Endodermal cell (in vitro differentiated cells): Measurements from ENCODE around the gene CDK7. TPM values are rescaled to one million over a fixed set of nuclear protein-coding genes. Genes with fewer than 3 reads are reported as not detected.

Experiments used
- DNase-seq: peaks from one replicate; pipeline ENCODE4 v3.0.0-alpha.2; 2017
- H3K27ac ChIP-seq: 2 replicates; pipeline ENCODE4 v1.5.1; 2013; ENCODE audit warnings: mild to moderate bottlenecking, low read depth, low read length, moderate library complexity
- H3K27me3 ChIP-seq: 2 replicates; pipeline ENCODE4 v1.6.1; 2013; ENCODE audit warnings: mild to moderate bottlenecking, low read length, moderate library complexity; ENCODE audit not compliant: insufficient read depth, control insufficient read depth, poor library complexity, severe bottlenecking
- H3K36me3 ChIP-seq: 2 replicates; pipeline ENCODE4 v1.7.0; 2013; ENCODE audit warnings: mild to moderate bottlenecking, low read length, moderate library complexity; ENCODE audit not compliant: control insufficient read depth, insufficient read depth
- H3K4me1 ChIP-seq: one replicate; pipeline ENCODE4 v1.7.0; 2013; ENCODE audit warnings: low read length; ENCODE audit not compliant: control insufficient read depth, insufficient read depth
- H3K4me3 ChIP-seq: 2 replicates; pipeline ENCODE4 v1.5.1; 2013; ENCODE audit warnings: mild to moderate bottlenecking, low read length, moderate library complexity
- H3K9ac ChIP-seq: 2 replicates; pipeline ENCODE4 v1.6.1; 2013; ENCODE audit warnings: mild to moderate bottlenecking, low read length, moderate library complexity; ENCODE audit not compliant: poor library complexity, severe bottlenecking; ENCODE audit errors: extremely low read depth
- H3K9me3 ChIP-seq: 2 replicates; pipeline ENCODE4 v1.6.1; 2013; ENCODE audit warnings: mild to moderate bottlenecking, low read length, moderate library complexity; ENCODE audit not compliant: control insufficient read depth
- H3K27ac Mint-ChIP-seq: 2 replicates; pipeline ENCODE4 v1.8.0; 2020; ENCODE audit warnings: mixed read lengths
- H3K27me3 Mint-ChIP-seq: 2 replicates; pipeline ENCODE4 v1.8.0; 2021; ENCODE audit warnings: mild to moderate bottlenecking, mixed read lengths; ENCODE audit not compliant: insufficient read depth
- H3K36me3 Mint-ChIP-seq: 2 replicates; pipeline ENCODE4 v1.8.0; 2020; ENCODE audit warnings: low read depth, mixed read lengths
- H3K4me1 Mint-ChIP-seq: 2 replicates; pipeline ENCODE4 v1.8.0; 2020; ENCODE audit warnings: mixed read lengths
- H3K4me3 Mint-ChIP-seq: 2 replicates; pipeline ENCODE4 v1.8.0; 2020; ENCODE audit warnings: mild to moderate bottlenecking, moderate library complexity, mixed read lengths
- H3K9me3 Mint-ChIP-seq: 2 replicates; pipeline ENCODE4 v1.8.0; 2020; ENCODE audit warnings: mild to moderate bottlenecking, mixed read lengths
- WGBS, 2 experiments: methylation state at CpG; one replicate each; pipeline versions ENCODE4 v1.1.5 to v1.1.7; 2013; ENCODE audit warnings: missing lambda C conversion rate in 2 of 2, mixed read lengths in 1 of 2; ENCODE audit not compliant: insufficient coverage in 1 of 2, insufficient read length in 1 of 2; 5-methylcytosine and 5-hydroxymethylcytosine counted together
- total RNA-seq, 2 donors: library from RNA; stranded (reverse); fragmentation: NEBNext Ultra II Directional in 1 of 2; extraction: Animal tissue kit (Norgen Biotek cat#: 25700) in 1 of 2; gene quantifications; 2 replicates in 1 of 2; 3 replicates in 1 of 2; pipeline ENCODE4 v1.2.1, GENCODE V29; 2021
- TF ChIP-seq, protein P1 (sequence below): fragments of 200-600 bp; sonication (generic); conservative IDR thresholded peaks from 2 replicates; pipeline ENCODE4 v1.5.0; 2021; ENCODE audit warnings: antibody characterized with exemption, mild to moderate bottlenecking

Gene CDK7
- total RNA-seq, 2 donors from 2014 or later = 49.7 to 52.0 TPM

DNA sequence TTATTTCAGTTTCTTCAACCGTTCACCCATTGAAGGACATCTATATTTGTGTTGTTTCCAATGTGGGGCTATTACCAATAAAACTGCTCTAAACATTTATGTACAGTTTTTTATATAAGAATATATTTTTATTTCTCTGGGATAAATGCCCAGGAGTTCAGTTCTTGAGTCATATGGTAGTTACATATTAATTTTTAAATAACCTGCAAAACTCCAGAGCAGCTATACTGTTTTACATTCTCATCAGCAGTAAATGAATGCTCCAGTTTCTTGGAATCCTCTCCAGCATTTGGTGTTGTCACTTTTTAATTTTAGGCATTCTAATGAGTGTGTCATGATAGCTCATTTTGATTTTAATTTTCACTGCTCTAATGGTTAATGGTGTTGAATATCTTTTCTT is 36.2 kb downstream of the CDK7 start:
- Mint-ChIP-seq H3K9me3 (no peaks in the 10 kb centered on the region), H3K4me3 (no peak overlapping the region), H3K36me3 (peaks cover 69% of the 10 kb centered on the region), H3K27me3 (no peaks in the 10 kb centered on the region), H3K4me1 (no peaks in the 10 kb centered on the region), H3K27ac (no peak overlapping the region)
- Histone ChIP-seq H3K4me1 (no peaks in the 10 kb centered on the region), H3K27me3 (no peaks in the 10 kb centered on the region), H3K27ac (no peak overlapping the region), H3K9ac (no peak overlapping the region), H3K36me3 (peaks cover 88% of the 10 kb centered on the region), H3K4me3 (no peak overlapping the region), H3K9me3 (no peaks in the 10 kb centered on the region)
- WGBS, 2 experiments = 100% methylated on average over 1 of the region's 1 CpG; no CpG with 5 or more reads in 1 of the 2 experiments
- TF ChIP-seq, protein P1, sequence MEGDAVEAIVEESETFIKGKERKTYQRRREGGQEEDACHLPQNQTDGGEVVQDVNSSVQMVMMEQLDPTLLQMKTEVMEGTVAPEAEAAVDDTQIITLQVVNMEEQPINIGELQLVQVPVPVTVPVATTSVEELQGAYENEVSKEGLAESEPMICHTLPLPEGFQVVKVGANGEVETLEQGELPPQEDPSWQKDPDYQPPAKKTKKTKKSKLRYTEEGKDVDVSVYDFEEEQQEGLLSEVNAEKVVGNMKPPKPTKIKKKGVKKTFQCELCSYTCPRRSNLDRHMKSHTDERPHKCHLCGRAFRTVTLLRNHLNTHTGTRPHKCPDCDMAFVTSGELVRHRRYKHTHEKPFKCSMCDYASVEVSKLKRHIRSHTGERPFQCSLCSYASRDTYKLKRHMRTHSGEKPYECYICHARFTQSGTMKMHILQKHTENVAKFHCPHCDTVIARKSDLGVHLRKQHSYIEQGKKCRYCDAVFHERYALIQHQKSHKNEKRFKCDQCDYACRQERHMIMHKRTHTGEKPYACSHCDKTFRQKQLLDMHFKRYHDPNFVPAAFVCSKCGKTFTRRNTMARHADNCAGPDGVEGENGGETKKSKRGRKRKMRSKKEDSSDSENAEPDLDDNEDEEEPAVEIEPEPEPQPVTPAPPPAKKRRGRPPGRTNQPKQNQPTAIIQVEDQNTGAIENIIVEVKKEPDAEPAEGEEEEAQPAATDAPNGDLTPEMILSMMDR = no peak
- DNase-seq = no peak

DNA sequence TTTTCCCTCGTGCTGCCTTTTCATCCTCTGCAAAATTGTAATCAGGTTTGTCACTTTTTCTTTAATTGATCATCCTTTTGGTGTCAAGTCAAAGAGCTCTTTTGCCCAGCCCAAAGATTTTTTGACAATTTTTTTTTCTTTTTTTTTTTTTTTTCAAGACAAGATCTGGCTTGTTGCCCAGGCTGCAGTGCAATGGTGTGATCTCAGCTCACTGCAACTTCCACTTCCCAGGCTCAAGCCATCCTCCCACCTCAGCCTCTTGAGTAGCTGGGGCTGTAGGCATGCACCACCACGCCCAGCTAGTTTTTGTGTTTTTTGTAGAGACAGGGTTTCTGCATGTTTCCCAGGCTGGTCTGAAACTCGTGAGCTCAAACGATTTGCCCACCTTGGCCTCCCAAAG is 36.7 kb downstream of the CDK7 start:
- Histone ChIP-seq H3K36me3 (peaks cover 89% of the 10 kb centered on the region), H3K27me3 (no peaks in the 10 kb centered on the region), H3K4me3 (no peak overlapping the region), H3K9me3 (no peaks in the 10 kb centered on the region), H3K9ac (no peak overlapping the region), H3K27ac (no peak overlapping the region), H3K4me1 (no peaks in the 10 kb centered on the region)
- TF ChIP-seq, protein P1 = no peak
- Mint-ChIP-seq H3K27me3 (no peaks in the 10 kb centered on the region), H3K36me3 (peaks cover 69% of the 10 kb centered on the region), H3K4me3 (no peak overlapping the region), H3K27ac (no peak overlapping the region), H3K9me3 (no peaks in the 10 kb centered on the region), H3K4me1 (no peaks in the 10 kb centered on the region)
- WGBS, 2 experiments = 86 to 88% methylated on average over 4 of the region's 4 CpGs
- no peak for DNase-seq

DNA sequence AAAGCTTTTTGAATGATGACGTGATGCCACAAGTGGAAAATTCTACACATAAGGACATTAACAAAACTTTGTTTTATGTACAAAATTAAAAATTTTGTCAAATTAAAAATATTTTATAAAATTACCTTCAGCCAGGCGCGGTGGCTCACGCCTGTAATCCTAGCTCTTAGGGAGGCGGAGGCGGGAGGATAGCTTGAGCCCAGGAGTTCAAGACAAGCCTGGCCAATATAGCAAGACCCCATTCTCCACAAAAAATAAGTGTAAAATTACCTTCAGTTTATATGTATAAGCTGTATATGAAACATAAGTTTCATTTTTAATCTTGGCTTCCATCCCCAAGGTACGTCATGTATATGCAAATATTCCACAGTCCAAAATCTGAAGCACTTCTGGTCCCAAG is 40.9 kb downstream of the CDK7 start:
- no peaks in the 10 kb centered on the region for H3K27me3 ChIP-seq
- H3K36me3 ChIP-seq = peaks cover 82% of the 10 kb centered on the region
- no peak for DNase-seq
- Mint-ChIP-seq H3K27me3 (no peaks in the 10 kb centered on the region), H3K9me3 (no peaks in the 10 kb centered on the region), H3K4me1 (no peaks in the 10 kb centered on the region), H3K4me3 (no peak overlapping the region), H3K36me3 (peaks cover 74% of the 10 kb centered on the region), H3K27ac (no peak overlapping the region)
- H3K9me3 ChIP-seq = no peaks in the 10 kb centered on the region
- no peak overlapping the region for H3K9ac ChIP-seq
- TF ChIP-seq, protein P1 = no peak
- H3K27ac ChIP-seq = no peak overlapping the region
- WGBS, 2 experiments = 99% methylated on average over 7 of the region's 7 CpGs; no CpG with 5 or more reads in 1 of the 2 experiments
- no peaks in the 10 kb centered on the region for H3K4me1 ChIP-seq
- no peak overlapping the region for H3K4me3 ChIP-seq
